Skeletal muscle satellite cell (primary cell): Measurements from ENCODE around the gene MTARC2.

Experiments used
- H3K27me3 ChIP-seq: 2 replicates; pipeline ENCODE4 v1.7.0; 2013; ENCODE audit warnings: low read length; ENCODE audit not compliant: control insufficient read depth, insufficient read depth
- H3K36me3 ChIP-seq: 2 replicates; pipeline ENCODE4 v1.7.0; 2013; ENCODE audit warnings: mild to moderate bottlenecking, control low read depth, low read length; ENCODE audit not compliant: insufficient read depth
- H3K4me1 ChIP-seq: 2 replicates; pipeline ENCODE4 v1.7.0; 2013; ENCODE audit warnings: low read length; ENCODE audit not compliant: control insufficient read depth, insufficient read depth
- H3K4me2 ChIP-seq: 2 replicates; pipeline ENCODE4 v1.7.0; 2013; ENCODE audit warnings: mild to moderate bottlenecking, low read length
- H3K4me3 ChIP-seq: 2 replicates; pipeline ENCODE4 v1.7.0; 2013; ENCODE audit warnings: low read length
- H3K9ac ChIP-seq: 2 replicates; pipeline ENCODE4 v1.7.0; 2013; ENCODE audit warnings: mild to moderate bottlenecking, low read depth, low read length, moderate library complexity
- H3K9me3 ChIP-seq: replicated peaks from 2 replicates; pipeline ENCODE4 v1.7.0; 2013; ENCODE audit warnings: mild to moderate bottlenecking, control low read depth, low read length

MTARC2 gene

DNA sequence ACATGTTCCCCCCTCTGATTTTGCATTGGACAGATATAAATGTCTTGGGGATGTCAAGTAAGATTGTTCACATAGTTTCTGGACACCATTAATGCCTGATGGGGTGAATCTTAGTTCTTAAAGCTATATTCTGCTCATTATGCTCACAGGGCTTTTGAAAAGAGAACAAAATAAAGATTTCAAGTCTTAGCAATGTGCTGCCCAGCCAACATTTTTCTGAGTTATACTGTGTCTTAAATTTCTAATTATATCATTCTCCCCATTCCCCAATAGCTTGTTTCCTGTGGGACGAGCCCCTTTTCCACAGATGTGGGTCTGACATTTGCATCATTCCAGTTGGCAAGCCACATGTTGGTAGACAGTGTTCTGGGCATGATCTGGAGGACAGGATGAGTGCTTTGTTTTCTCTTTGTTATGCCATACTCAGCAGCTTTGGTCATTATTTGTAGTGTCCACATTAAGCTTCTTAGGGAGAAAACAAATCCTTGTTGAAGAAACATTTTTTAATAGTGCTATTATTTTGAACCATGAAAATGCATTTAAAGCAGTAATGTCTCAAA is 71.4 kb downstream of the MTARC2 start:
- Histone ChIP-seq H3K9ac (no peak overlapping the region), H3K4me3 (no peak overlapping the region), H3K27me3 (no peaks in the 10 kb centered on the region), H3K36me3 (no peaks in the 10 kb centered on the region), H3K4me2 (peak overlapping the region; percentile 37), H3K4me1 (peaks cover 18% of the 10 kb centered on the region), H3K9me3 (no peaks in the 10 kb centered on the region)

DNA sequence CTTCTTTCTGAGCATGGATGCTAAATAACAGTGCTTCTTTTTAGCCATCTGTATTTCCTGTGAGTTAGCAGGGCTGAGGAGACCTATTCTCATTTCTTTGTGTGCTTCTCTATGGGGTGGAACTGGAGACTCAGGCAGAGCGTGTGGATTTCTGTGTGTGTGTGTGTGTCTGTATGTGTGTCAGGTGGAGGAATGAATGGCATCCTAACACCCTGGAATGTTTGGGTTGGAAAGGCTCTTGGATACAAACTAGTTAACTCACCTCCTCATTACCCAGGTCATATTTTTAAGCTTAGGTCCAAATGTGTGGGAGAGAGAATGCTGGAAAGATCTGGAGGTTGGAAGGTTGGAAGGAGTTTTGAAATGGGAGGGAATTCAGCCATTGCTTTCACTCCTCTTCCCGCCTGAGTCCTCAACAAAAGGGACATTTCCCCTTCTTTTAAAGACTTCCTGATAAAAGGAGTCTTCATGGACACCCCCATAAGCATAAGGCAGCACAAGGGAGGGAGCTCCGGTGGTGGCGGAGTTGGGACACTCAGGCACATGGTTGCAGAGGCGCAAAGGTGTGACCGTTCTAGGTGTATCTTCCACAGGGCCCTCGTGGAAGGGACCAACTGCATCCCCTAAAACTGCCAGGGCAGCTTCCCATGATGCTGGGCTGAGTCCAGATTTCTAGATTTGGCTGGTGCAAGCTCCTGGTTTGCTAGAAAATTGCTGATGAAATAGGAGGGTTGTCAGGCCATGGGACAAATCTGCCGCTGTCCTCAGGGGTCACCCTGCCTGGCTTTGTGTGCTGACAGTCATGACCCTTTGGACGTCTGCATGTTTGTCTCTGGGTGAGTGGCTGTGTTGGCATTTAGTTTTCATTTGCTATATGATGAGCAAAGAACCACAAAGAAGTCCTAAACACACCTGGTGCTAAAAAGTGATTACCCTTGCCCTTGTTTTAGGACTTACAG is 76.2 kb downstream of the MTARC2 start:
- peaks cover 7% of the 10 kb centered on the region for H3K4me1 ChIP-seq
- H3K36me3 ChIP-seq, result no peaks in the 10 kb centered on the region
- H3K9me3 ChIP-seq, result no peaks in the 10 kb centered on the region
- no peaks in the 10 kb centered on the region for H3K27me3 ChIP-seq
- H3K9ac ChIP-seq, result no peak overlapping the region
- no peak overlapping the region for H3K4me2 ChIP-seq
- no peak overlapping the region for H3K4me3 ChIP-seq

GRCh38 chr1:220825819-220826551 is 77.9 kb downstream of the MTARC2 start:
- no peak overlapping the region for H3K4me3 ChIP-seq
- no peaks in the 10 kb centered on the region for H3K36me3 ChIP-seq
- H3K27me3 ChIP-seq, result no peaks in the 10 kb centered on the region
- H3K4me2 ChIP-seq, result no peak overlapping the region
- no peaks in the 10 kb centered on the region for H3K4me1 ChIP-seq
- H3K9ac ChIP-seq, result no peak overlapping the region
- H3K9me3 ChIP-seq, result no peaks in the 10 kb centered on the region

- no peaks in the 10 kb centered on the region for H3K4me1 ChIP-seq
- H3K9ac ChIP-seq, result no peak overlapping the region
- no peaks in the 10 kb centered on the region for H3K36me3 ChIP-seq
- no peak overlapping the region for H3K4me3 ChIP-seq
- H3K4me2 ChIP-seq, result no peak overlapping the region
- no peaks in the 10 kb centered on the region for H3K27me3 ChIP-seq
- no peaks in the 10 kb centered on the region for H3K9me3 ChIP-seq
Measured at GRCh38 chr1:220826729-220827128, 78.6 kb downstream of the MTARC2 start.

DNA sequence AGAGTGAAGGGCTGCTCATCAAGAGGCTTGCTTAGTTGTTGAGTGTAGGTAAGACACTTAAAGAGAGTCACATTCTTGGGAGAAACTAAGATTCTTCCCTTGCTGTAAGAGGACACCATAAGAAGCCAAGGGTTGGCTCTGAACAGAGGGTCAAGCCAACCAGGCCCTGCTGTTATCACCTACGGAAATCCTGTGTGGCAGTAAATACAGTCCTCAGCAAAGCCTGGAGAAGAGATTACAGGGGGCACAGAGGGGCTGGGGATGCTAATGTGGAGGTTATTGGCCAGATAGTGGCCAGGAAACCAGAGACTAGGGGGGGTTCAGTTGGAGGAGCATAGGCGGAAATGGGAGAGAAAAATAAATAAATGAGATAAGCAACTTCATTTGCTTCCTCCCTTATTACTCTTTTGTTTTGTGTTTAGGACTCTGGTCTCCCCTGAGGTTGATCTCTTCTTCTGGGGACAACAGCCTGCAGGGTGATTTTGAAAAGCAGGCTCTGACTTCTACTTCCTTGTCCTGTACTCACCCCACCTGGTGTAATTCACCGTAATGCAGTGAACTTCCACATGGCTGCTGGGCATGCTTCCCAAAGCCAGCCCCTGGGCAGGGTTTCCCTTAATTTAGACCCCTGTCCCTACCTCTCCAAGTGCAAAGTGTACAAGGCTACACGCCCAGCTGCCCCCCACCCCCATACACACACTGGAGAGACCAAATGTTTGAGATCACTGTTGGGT is 79.5 kb downstream of the MTARC2 start:
- Histone ChIP-seq H3K9ac (no peak overlapping the region), H3K4me1 (no peaks in the 10 kb centered on the region), H3K27me3 (no peaks in the 10 kb centered on the region), H3K9me3 (no peaks in the 10 kb centered on the region), H3K36me3 (no peaks in the 10 kb centered on the region), H3K4me3 (no peak overlapping the region), H3K4me2 (no peak overlapping the region)

GRCh38 chr1:220828179-220828490 is 80.0 kb downstream of the MTARC2 start:
- no peak overlapping the region for H3K4me2 ChIP-seq
- no peaks in the 10 kb centered on the region for H3K36me3 ChIP-seq
- no peaks in the 10 kb centered on the region for H3K27me3 ChIP-seq
- H3K9me3 ChIP-seq, result no peaks in the 10 kb centered on the region
- no peak overlapping the region for H3K9ac ChIP-seq
- H3K4me3 ChIP-seq, result no peak overlapping the region
- no peaks in the 10 kb centered on the region for H3K4me1 ChIP-seq

DNA sequence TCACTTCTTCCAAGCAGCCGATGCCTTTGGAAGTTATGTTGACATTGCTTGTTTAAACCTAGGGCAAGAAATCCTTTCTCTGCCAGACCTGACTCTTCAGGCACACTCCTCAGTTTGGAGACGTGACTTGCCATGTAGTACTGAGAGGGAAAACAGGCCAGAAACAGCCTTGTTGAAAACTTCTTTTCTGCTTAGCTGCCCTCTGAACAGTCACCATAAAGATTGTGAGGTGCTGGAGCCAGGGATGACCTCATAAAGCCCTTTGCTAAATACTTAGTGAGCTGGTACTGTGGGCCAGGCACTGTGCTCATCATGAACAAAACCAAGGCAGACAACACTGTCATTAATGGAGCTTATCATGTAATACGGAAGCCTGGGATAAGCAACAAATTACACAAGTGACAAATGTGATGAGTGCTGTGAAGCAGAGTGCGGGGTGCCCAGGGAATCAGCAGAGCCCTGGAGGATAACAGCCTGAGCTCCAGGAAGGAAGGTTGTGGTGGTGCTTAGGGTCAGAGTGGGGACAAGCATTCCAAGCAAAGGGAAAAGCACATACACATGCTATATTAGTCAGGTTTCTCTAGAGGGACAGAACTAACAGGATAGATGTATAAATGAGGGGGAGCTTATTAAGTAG is 80.9 kb downstream of the MTARC2 start:
- no peaks in the 10 kb centered on the region for H3K36me3 ChIP-seq
- H3K4me1 ChIP-seq, result no peaks in the 10 kb centered on the region
- no peak overlapping the region for H3K9ac ChIP-seq
- no peak overlapping the region for H3K4me2 ChIP-seq
- no peak overlapping the region for H3K4me3 ChIP-seq
- no peaks in the 10 kb centered on the region for H3K27me3 ChIP-seq
- no peaks in the 10 kb centered on the region for H3K9me3 ChIP-seq

- Histone ChIP-seq H3K36me3 (no peaks in the 10 kb centered on the region), H3K4me3 (no peak overlapping the region), H3K9ac (no peak overlapping the region), H3K27me3 (no peaks in the 10 kb centered on the region), H3K4me2 (no peak overlapping the region), H3K4me1 (no peaks in the 10 kb centered on the region), H3K9me3 (no peaks in the 10 kb centered on the region)
Measured at GRCh38 chr1:220833436-220833835, 85.3 kb downstream of the MTARC2 start.
